Liver (tissue), 9 donors: ENCODE measurements around the gene ZNF597. TPM values are rescaled to one million over a fixed set of nuclear protein-coding genes. Genes with fewer than 3 reads are reported as not detected.

Source experiments
- DNase-seq: peaks from one replicate; pipeline ENCODE4 v3.0.0-alpha.2; 2017; ENCODE audit warnings: low spot score
- H3K27ac ChIP-seq, 2 donors: one replicate each; pipeline ENCODE4 v1.7.0; 2013; ENCODE audit warnings: inconsistent platforms in 2 of 2, low read length in 2 of 2, control low read depth in 1 of 2, low read depth in 1 of 2, mild to moderate bottlenecking in 1 of 2
- H3K27me3 ChIP-seq, 4 donors: one replicate each; pipeline versions ENCODE4 v1.6.1 to v1.7.0; 2013; ENCODE audit warnings: low read length in 3 of 4, inconsistent platforms in 1 of 4, mild to moderate bottlenecking in 1 of 4, moderate library complexity in 1 of 4; ENCODE audit not compliant: control insufficient read depth in 4 of 4, insufficient read depth in 4 of 4
- H3K36me3 ChIP-seq, 4 donors: one replicate each; pipeline versions ENCODE4 v1.6.1 to v1.7.0; 2013; ENCODE audit warnings: low read length in 3 of 4, mild to moderate bottlenecking in 3 of 4, low read depth in 1 of 4, moderate library complexity in 1 of 4; ENCODE audit not compliant: control insufficient read depth in 4 of 4, insufficient read depth in 3 of 4
- H3K4me1 ChIP-seq, 4 donors: one replicate each; pipeline versions ENCODE4 v1.6.1 to v1.7.0; 2013; ENCODE audit warnings: low read length in 3 of 4, mild to moderate bottlenecking in 3 of 4, moderate library complexity in 1 of 4; ENCODE audit not compliant: control insufficient read depth in 4 of 4, insufficient read depth in 4 of 4
- H3K4me3 ChIP-seq, 3 donors: one replicate each; pipeline versions ENCODE4 v1.6.1 to v1.7.0; 2013; ENCODE audit warnings: low read length in 3 of 3, control low read depth in 1 of 3, low read depth in 1 of 3, mild to moderate bottlenecking in 1 of 3
- H3K9ac ChIP-seq, 2 donors: one replicate each; pipeline ENCODE4 v1.7.0; 2013; ENCODE audit warnings: low read length in 2 of 2, mild to moderate bottlenecking in 2 of 2, moderate library complexity in 2 of 2, control low read depth in 1 of 2, low read depth in 1 of 2
- H3K9me3 ChIP-seq, 4 donors: one replicate each; pipeline versions ENCODE4 v1.6.1 to v1.7.0; 2013; ENCODE audit warnings: low read length in 3 of 4; ENCODE audit not compliant: control insufficient read depth in 4 of 4
- ATF3 ChIP-seq: IDR thresholded peaks from 2 replicates; pipeline ENCODE4 v1.6.1; 2016; ENCODE audit warnings: antibody characterized with exemption
- CTCF ChIP-seq: fragments of 150-350 bp; IDR thresholded peaks from 2 replicates; pipeline ENCODE4 v1.5.1; 2017; ENCODE audit warnings: improper control_type of control experiment, low read depth, low read length; ENCODE audit not compliant: missing input control
- EGR1 ChIP-seq, 2 donors: IDR thresholded peaks; 2 replicates each; pipeline ENCODE4 v1.6.1; 2016 to 2018; ENCODE audit warnings: antibody characterized with exemption in 2 of 2, low read depth in 2 of 2
- FOXA1 ChIP-seq: IDR thresholded peaks from 2 replicates; pipeline ENCODE4 v1.6.1; 2016; ENCODE audit warnings: antibody characterized with exemption
- FOXA2 ChIP-seq: IDR thresholded peaks from 2 replicates; pipeline ENCODE4 v1.6.1; 2016; ENCODE audit warnings: antibody characterized with exemption
- GABPA ChIP-seq, 2 donors: IDR thresholded peaks in 1 of 2; conservative IDR thresholded peaks in 1 of 2; 2 replicates each; pipeline ENCODE4 v1.6.1; 2016; ENCODE audit warnings: antibody characterized with exemption in 2 of 2, mild to moderate bottlenecking in 1 of 2, moderate library complexity in 1 of 2
- HNF4A ChIP-seq, 2 donors: conservative IDR thresholded peaks; 2 replicates each; pipeline ENCODE4 v1.6.1; 2016; ENCODE audit warnings: antibody characterized with exemption in 2 of 2, mild to moderate bottlenecking in 2 of 2
- HNF4G ChIP-seq: IDR thresholded peaks from 2 replicates; pipeline ENCODE4 v1.6.1; 2016; ENCODE audit warnings: antibody characterized with exemption
- JUND ChIP-seq, 2 donors: IDR thresholded peaks; 2 replicates each; pipeline ENCODE4 v1.6.1; 2016; ENCODE audit warnings: antibody characterized with exemption in 2 of 2
- MAX ChIP-seq: IDR thresholded peaks from 2 replicates; pipeline ENCODE4 v1.6.1; 2016; ENCODE audit warnings: antibody characterized with exemption
- NR2F2 ChIP-seq: IDR thresholded peaks from 2 replicates; pipeline ENCODE4 v1.6.1; 2016; ENCODE audit warnings: antibody characterized with exemption
- RAD21 ChIP-seq, 2 donors: IDR thresholded peaks; 2 replicates each; pipeline ENCODE4 v1.6.1; 2016; ENCODE audit warnings: antibody characterized with exemption in 2 of 2, mild to moderate bottlenecking in 2 of 2
- REST ChIP-seq: IDR thresholded peaks from 2 replicates; pipeline ENCODE4 v1.6.1; 2016; ENCODE audit warnings: antibody characterized with exemption, mild to moderate bottlenecking
- RXRA ChIP-seq, 2 donors: IDR thresholded peaks; 2 replicates each; pipeline ENCODE4 v1.6.1; 2017 to 2018; ENCODE audit warnings: antibody characterized with exemption in 2 of 2, mild to moderate bottlenecking in 1 of 2
- SP1 ChIP-seq: IDR thresholded peaks from 2 replicates; pipeline ENCODE4 v1.6.1; 2018; ENCODE audit warnings: antibody characterized with exemption, mild to moderate bottlenecking
- TAF1 ChIP-seq: conservative IDR thresholded peaks from 2 replicates; pipeline ENCODE4 v1.6.1; 2016; ENCODE audit warnings: antibody characterized with exemption, mild to moderate bottlenecking
- YY1 ChIP-seq: IDR thresholded peaks from 2 replicates; pipeline ENCODE4 v1.6.1; 2016; ENCODE audit warnings: antibody characterized with exemption, mild to moderate bottlenecking
- ZBTB33 ChIP-seq: IDR thresholded peaks from 2 replicates; pipeline ENCODE4 v1.6.1; 2016; ENCODE audit warnings: antibody characterized with exemption
- WGBS: extraction: QIAGEN DNeasy Blood & Tissue Kit; methylation state at CpG from one replicate; pipeline ENCODE4 v1.1.7; 2013; 5-methylcytosine and 5-hydroxymethylcytosine counted together
- polyA plus RNA-seq, 2 donors: library from polyadenylated mRNA; stranded (reverse) in 1 of 2; unstranded in 1 of 2; fragments of 200-250 nt in 1 of 2; fragments of >200 nt in 1 of 2; fragmentation: Nextera tagmentation in 1 of 2; extraction: Ambion mirVana in 1 of 2; gene quantifications; one replicate each; pipeline versions ENCODE4 v1.2.1 to v1.2.3, GENCODE V29; 2013 to 2015
- total RNA-seq, 2 donors: library from RNA; depleted of rRNA; stranded (reverse); fragments of >200 nt; gene quantifications; one replicate each; pipeline ENCODE4 v1.2.3, GENCODE V29; 2014
- donor health status: healthy.
- donor health status: healthy.
- donor health status: healthy.
- donor health status: healthy.
- donor health status: healthy.

Gene ZNF597
- total and polyA plus RNA-seq, 4 donors: 0.53 to 1.7 (median 0.85) TPM

- Histone ChIP-seq H3K4me3 (peak overlapping the region in 2 of 3 donors; percentile 73 to 99), H3K27me3 (no peaks in the 10 kb centered on the region), H3K4me1 (peaks cover 12 to 50% (median 35%) of the 10 kb centered on the region in 4 donors), H3K27ac (peak overlapping the region in 1 of 2 donors; percentile 91), H3K36me3 (no peaks in the 10 kb centered on the region), H3K9ac (peak overlapping the region in 1 of 2 donors; percentile 30), H3K9me3 (no peaks in the 10 kb centered on the region)
- WGBS: 68% methylated on average over 7 of the region's 7 CpGs
- no peak for TF ChIP-seq JUND (IDR thresholded peaks at IDR 0.05)
- no peak for TF ChIP-seq REST
- no peak for TF ChIP-seq RAD21 (IDR thresholded peaks at IDR 0.05)
- no peak for TF ChIP-seq ATF3
- no peak for DNase-seq
Measured at GRCh38 chr16:3460121-3460520, 16.8 kb upstream of the ZNF597 start.

GRCh38 chr16:3459401-3460090 lies 16.2 kb upstream of the ZNF597 start:
- TF ChIP-seq EGR1 (IDR thresholded peaks at IDR 0.05; ENCODE audit: low read depth in 2 of 2) (no peak), HNF4A (conservative IDR thresholded peaks at IDR 0.05) (no peak), REST (no peak), RAD21 (IDR thresholded peaks at IDR 0.05) (no peak), FOXA1 (no peak), FOXA2 (no peak), GABPA (IDR thresholded peaks at IDR 0.05 in 1 of 2, conservative IDR thresholded peaks at IDR 0.05 in 1 of 2) (no peak), SP1 (no peak), HNF4G (no peak), NR2F2 (no peak), ATF3 (no peak), CTCF (no peak), MAX (no peak), YY1 (no peak), JUND (IDR thresholded peaks at IDR 0.05) (no peak), TAF1 (no peak), ZBTB33 (no peak), RXRA (IDR thresholded peaks at IDR 0.05) (no peak)
- WGBS: 35% methylated on average over 9 of the region's 9 CpGs
- H3K9ac ChIP-seq: peak overlapping the region; percentile 30 to 97
- H3K27ac ChIP-seq: peak overlapping the region; percentile 91 to 95
- no peaks in the 10 kb centered on the region for H3K36me3 ChIP-seq
- no peaks in the 10 kb centered on the region for H3K27me3 ChIP-seq
- peak overlapping the region; percentile 73 to 99 (median 85) for H3K4me3 ChIP-seq
- H3K9me3 ChIP-seq: no peaks in the 10 kb centered on the region
- no peak for DNase-seq
- peaks cover 9 to 48% (median 35%) of the 10 kb centered on the region in 4 donors for H3K4me1 ChIP-seq
